SK-MEL-5 (cell line): ENCODE data around the gene SGSM2. TPM values are rescaled to one million over a fixed set of nuclear protein-coding genes. Genes with fewer than 3 reads are reported as not detected.

Source experiments
- DNase-seq: peaks from one replicate; pipeline ENCODE4 v3.0.0-alpha.2; 2016; ENCODE audit warnings: low read depth, low spot score
- in situ Hi-C: cut with HindIII; loops from 2 replicates; pipeline ENCODE4 v1.10.0; 2016; ENCODE audit warnings: low sequenced_read_pairs, high pct_unique_total_duplicates, low pct_unique_long_range_greater_than_20kb
- total RNA-seq: library from RNA; depleted of rRNA; stranded (reverse); fragments of >200 nt; shearing (Covaris generic); gene quantifications from 2 replicates; pipeline ENCODE4 v1.2.3, GENCODE V29; 2014

The SGSM2 gene
- total RNA-seq, 1 experiment from 2014 or later, result 32.3 TPM

- in situ Hi-C loops, result no loop called here
- no peak for DNase-seq
These were observed 15.9 kb upstream of the SGSM2 start for GRCh38 chr17:2321399-2321798.

GRCh38 chr17:2323629-2324314, 13.5 kb upstream of the SGSM2 start:
- DNase-seq, result no peak
- in situ Hi-C loops, result no loop called here

- in situ Hi-C loops, result no loop called here
- DNase-seq, result no peak
These were observed 6.0 kb upstream of the SGSM2 start for GRCh38 chr17:2331303-2331702.

- in situ Hi-C loops, result no loop called here
- no peak for DNase-seq
These were observed 1.5 kb upstream of the SGSM2 start for GRCh38 chr17:2335726-2336214.

GRCh38 chr17:2336215-2336851, 968 bp upstream of the SGSM2 start, which contains the start of gene TSR1:
Gene TSR1 (minus strand): TSS chr17:2336457. CDS start chr17:2336427, 30 bp downstream.
- in situ Hi-C loops, result no loop called here
- DNase-seq, result peak; percentile 91

GRCh38 chr17:2337544-2338314, 428 bp downstream of the SGSM2 start:
- DNase-seq, result peak; percentile 55
- in situ Hi-C loops, result no loop called here

GRCh38 chr17:2338315-2338657, 985 bp downstream of the SGSM2 start:
- peak; percentile 26 for DNase-seq
- in situ Hi-C loops, result no loop called here

GRCh38 chr17:2343421-2343820, 6.1 kb downstream of the SGSM2 start:
- in situ Hi-C loops, result no loop called here
- DNase-seq, result no peak

GRCh38 chr17:2344528-2344927, 7.2 kb downstream of the SGSM2 start:
- in situ Hi-C loops, result no loop called here
- DNase-seq, result no peak

GRCh38 chr17:2346475-2346874, 9.2 kb downstream of the SGSM2 start:
- in situ Hi-C loops, result no loop called here
- DNase-seq, result no peak

- DNase-seq, result peak; percentile 84
- in situ Hi-C loops, result no loop called here
These were observed 10.7 kb downstream of the SGSM2 start for GRCh38 chr17:2347805-2348685.

- DNase-seq, result no peak
- in situ Hi-C loops, result no loop called here
These were observed 14.0 kb downstream of the SGSM2 start for GRCh38 chr17:2351269-2351668.

- in situ Hi-C loops, result no loop called here
- DNase-seq, result no peak
These were observed 17.0 kb downstream of the SGSM2 start for GRCh38 chr17:2354311-2354710.

GRCh38 chr17:2357237-2357636, 19.9 kb downstream of the SGSM2 start:
- in situ Hi-C loops, result no loop called here
- DNase-seq, result no peak

- in situ Hi-C loops, result no loop called here
- no peak for DNase-seq
These were observed 20.7 kb downstream of the SGSM2 start for GRCh38 chr17:2357931-2358434.

- in situ Hi-C loops, result no loop called here
- DNase-seq, result no peak
These were observed 23.9 kb downstream of the SGSM2 start for GRCh38 chr17:2361010-2361760.

- in situ Hi-C loops, result no loop called here
- DNase-seq, result no peak
These were observed 24.7 kb downstream of the SGSM2 start for GRCh38 chr17:2362016-2362415.
